GM18907 (cell line): ENCODE data around the gene DCC.
"Not testable (repeated sequence)": the region's sequence is repeated elsewhere in the genome, so short reads cannot be mapped to it uniquely, and the experiment has no call there.

ENCODE experiments used
- ATAC-seq: cut with Tn5 transposase; IDR thresholded peaks from one replicate; pipeline ENCODE4 v1.9.1; 2021; ENCODE audit warnings: mild to moderate bottlenecking, moderate library complexity; ENCODE audit not compliant: unreplicated experiment

Gene DCC

GRCh38 chr18:52345428-52345827 lies 5.4 kb downstream of the DCC start:
- ATAC-seq = no peak

- no peak for ATAC-seq
Observed at GRCh38 chr18:52348209-52348608, 8.2 kb downstream of the DCC start.

DNA sequence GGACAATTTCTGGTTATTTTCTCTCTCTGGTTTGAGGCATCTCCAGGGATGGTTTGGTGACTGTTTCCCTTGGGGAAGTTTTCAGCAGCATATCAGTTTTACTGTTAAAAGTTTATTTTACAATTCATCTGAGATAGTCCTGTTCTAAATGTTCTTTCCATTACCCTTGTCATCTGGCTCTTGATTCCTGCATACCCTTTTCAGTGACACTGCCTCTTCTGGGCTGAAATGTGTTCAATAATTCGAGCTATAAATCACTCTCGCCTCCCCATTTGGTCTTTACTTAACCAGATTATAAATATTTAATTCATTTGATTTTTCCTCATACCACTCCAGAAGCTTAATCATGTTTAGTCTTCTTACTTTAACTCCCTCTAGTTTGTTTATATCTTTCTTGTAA lies 9.5 kb downstream of the DCC start:
- ATAC-seq = no peak

DNA sequence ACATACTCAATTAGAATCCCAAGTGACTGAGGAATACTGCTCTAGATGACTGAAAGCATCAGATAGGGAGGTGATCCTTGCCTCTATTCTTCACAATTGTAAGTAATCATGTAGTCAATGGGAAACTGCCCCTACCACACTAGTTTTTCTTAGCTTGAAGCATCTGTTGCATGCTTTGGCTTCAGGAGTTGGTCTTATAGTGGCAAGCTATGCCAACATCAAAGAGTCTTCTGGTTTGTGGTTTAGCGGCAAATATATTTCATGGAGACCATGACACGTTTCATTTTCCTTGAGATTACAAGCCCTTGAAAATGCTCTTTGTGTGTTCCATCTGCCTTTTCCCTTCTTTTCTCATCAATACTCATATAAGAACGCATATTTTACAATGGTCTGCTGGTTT lies 12.9 kb downstream of the DCC start:
- no peak for ATAC-seq

- no peak for ATAC-seq
Observed at GRCh38 chr18:52353589-52353988, 13.6 kb downstream of the DCC start.

DNA sequence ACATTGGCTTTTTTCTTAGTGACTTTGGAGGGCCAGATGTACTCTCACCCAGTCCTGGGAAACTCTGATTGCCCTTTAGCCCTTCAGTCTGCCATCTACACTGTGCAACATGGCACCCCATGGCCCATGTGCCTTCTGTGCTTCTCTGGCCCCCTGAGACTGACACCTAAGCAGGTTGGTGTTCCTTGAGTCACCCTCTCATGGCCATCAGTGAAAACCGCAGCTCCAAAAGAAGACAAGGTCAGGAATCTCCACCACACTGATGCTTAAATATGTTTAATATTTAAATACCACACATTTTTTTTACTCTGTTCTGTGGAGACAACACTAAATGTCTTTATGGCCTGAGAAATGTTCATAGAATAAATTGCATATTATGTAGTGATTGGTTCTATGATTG lies 23.9 kb downstream of the DCC start:
- ATAC-seq = no peak

GRCh38 chr18:52366851-52367250 lies 26.9 kb downstream of the DCC start:
- not testable (repeated sequence) for ATAC-seq

GRCh38 chr18:52367953-52368742 lies 28.2 kb downstream of the DCC start:
- ATAC-seq = no peak

DNA sequence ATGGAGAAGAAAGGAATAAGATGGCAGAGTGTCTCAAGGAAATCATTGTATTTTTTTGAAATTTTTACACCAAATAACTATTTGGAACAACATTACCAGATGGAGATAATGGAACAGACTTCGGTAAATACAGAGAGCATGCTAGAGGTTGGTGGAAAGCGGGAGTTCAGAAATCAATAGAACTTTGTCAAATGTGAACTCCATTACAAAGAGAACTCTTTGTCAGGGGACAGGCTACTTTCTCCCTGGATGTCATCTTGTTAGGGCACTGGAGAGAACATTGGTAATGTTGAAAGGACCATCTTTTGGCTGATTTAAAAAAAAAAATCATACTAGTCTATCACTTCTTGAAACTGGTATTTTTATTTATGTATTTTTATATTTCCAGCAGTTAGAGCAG lies 30.8 kb downstream of the DCC start:
- no peak for ATAC-seq

DNA sequence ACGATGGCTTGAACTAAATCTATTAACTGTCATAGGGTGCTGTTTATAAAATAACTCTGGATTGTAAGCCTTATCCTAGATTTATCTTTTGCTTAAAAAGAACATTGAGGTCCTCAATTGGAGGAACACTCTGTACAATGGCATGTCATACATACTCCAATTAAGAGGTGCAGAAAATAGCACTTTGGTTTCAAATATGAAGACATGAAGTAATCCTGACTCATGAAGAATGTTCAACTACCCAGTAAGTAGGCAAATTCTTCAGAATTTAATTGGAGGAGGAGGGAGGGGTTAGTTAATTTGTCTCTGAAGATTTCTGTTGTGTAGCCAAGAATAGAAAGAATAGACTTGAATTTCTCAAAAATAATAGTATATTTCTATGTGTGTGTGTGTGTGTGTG lies 36.1 kb downstream of the DCC start:
- ATAC-seq = no peak

DNA sequence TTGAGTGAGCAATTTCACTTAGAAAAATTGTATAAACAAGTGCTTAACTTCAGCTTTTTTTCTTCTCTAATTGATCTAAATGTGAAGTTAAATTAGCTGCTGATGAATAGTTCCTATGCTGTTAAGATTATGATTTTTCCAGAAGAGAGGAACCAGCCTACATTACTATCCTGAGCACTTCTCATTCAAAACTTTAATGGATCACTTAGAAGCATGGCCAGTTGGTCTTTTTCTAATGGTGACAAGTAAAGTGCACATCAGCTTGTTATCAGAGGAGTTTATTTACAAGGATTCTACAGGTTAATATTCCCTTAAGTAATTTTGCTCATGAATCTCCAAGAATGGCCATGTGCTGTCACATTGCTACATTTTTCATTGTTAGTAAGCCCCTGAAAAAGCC lies 37.1 kb downstream of the DCC start:
- ATAC-seq = no peak

DNA sequence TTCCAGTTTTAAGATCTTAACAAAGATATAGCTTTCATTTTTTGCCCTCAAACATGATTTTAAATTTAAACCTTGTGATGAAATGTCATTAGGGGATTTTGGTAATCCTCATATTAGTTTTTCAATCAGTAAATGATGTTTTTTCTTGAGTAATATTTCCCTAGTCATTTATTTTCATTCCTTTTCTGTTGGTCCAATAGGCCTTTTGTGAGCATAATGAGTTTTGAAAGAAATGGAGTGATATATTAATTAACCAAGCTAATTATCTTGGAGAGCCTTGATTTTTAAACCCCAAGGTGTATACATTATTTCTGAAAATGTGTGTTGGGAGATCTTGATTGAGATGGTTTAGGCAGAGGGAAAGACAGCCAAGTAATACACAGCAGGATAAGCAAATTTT lies 46.3 kb downstream of the DCC start:
- ATAC-seq = no peak

GRCh38 chr18:52387175-52387574 lies 47.2 kb downstream of the DCC start:
- ATAC-seq = no peak

DNA sequence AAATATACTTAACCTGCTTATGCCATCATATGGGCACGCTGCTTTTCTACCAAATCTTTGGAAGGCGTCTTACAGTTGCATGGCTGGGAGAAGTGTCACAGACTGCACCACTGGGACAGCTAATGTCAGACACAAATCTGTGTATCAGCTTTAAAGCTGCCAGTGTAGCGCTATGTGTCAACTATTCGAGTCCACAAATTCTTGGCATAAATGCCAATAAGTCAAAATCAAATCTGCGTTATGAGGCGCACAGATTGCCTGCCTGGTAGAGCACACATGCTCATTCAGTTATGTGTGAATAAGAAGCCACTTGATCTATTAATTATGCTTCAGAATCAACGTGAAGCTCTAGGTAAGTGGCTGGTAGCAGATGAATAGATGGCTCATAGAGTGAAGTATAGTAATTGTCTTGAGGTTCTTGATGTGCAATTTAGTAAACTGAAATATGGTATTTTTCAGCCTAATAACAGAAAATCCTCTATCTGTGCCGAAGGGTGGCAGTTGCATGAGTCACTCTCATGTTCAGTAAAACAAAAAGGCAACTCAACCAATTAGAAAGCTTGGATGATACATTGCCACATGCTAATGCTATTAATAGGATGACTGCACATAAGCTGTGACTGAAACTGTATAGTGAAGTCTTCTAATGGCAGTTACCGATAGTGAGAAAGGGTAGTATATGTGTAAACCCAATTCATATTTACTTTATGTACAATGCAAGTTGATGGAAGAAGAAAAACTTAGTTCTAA lies 52.0 kb downstream of the DCC start:
- no peak for ATAC-seq

- ATAC-seq = peak; percentile 42
Observed at GRCh38 chr18:52394602-52395001, 54.6 kb downstream of the DCC start.

DNA sequence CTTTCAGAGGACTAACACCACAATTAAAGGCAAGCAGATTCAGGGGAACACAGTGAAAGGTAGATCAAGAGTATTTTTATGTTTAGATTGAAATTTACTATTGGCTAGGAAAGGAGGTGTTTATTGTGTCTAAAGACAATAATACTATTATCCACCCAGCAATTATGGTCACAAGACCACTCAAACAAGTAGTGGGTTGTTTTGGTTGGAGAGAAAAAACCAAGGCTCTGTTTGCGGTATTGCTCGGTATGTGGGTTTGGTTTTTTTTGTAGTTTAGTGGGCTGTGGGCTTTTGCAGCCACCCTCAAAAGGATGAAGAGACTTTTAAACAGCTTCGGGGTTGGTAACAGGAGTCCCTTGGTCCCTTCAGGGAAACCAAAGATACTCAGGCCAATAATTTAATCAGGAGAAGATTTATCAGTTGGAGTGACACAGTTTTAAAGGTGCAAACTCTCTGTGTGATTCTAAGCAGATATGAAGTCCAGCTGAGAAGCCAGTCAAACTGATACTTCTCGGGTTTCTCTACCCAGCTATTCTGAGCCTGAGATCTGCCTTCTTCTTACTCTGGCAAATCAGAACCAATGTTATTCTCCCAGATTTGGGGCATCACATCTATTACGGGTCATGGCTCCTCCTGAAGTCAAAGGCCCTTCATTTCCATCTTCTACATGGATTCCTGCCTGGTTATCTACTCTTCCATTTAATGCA lies 55.3 kb downstream of the DCC start:
- ATAC-seq = peak; percentile 62

DNA sequence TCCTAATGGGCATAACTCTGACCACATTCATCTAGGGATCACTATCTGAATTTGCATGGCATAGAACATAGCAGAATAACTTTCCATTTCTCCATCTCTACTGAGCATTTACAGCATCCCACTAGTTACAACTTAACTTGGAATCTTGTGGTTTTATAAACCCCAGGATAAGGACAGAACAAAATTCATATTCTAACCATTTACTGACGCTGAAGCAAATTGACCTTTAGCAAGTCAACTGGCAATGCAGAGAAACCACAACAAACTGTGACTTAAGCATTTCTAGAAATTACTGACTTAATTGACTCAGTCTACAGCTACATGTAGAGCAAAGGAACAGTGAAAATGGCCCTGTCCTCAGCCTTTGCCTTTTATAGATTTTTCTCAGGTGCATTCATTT lies 61.2 kb downstream of the DCC start:
- ATAC-seq = no peak

DNA sequence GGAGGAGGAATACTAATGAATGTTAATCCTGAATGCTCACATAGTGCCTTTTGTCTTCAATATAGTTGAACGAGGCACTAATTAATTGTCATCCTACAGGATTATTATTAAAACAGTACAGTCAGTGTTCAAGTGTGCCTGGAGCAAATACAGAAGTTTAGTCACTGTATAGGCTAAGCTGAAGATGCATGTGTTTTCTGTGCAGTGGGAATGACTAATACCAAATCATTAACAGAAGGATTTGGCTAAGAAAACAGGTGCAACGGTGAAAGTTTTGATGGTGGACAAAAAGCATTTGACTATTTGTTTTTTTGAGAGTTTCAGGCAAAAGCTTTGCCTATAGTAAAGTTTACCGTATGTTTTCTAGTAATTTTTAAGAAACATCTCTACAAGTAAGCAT lies 62.8 kb downstream of the DCC start:
- no peak for ATAC-seq

- no peak for ATAC-seq
Observed at GRCh38 chr18:52403291-52404021, 63.5 kb downstream of the DCC start.

- ATAC-seq = no peak
Observed at GRCh38 chr18:52408800-52409302, 68.9 kb downstream of the DCC start.

- ATAC-seq = peak; percentile 94
Observed at GRCh38 chr18:52409727-52410126, 69.7 kb downstream of the DCC start.
